MM.1S (cell line): Measurements from ENCODE around the gene LOC128125822.

Source experiments
- DNase-seq: peaks from one replicate; pipeline ENCODE4 v3.0.0-alpha.2; 2015
- H2AFZ ChIP-seq: fragments of 300-600 bp; sonication (generic); 2 replicates; pipeline ENCODE4 v1.6.0; 2016; ENCODE audit warnings: antibody characterized with exemption, low read length
- H3F3A ChIP-seq: fragments of 300-600 bp; sonication (generic); 2 replicates; pipeline ENCODE4 v1.6.1; 2016; ENCODE audit warnings: mild to moderate bottlenecking, antibody characterized with exemption, low read length, moderate library complexity, mixed read lengths; ENCODE audit not compliant: insufficient read depth
- H3K27ac ChIP-seq: fragments of 300-600 bp; sonication (generic); 2 replicates; pipeline ENCODE4 v1.5.1; 2016; ENCODE audit warnings: mild to moderate bottlenecking, low read length
- H3K27me3 ChIP-seq: fragments of 300-600 bp; sonication (generic); replicated peaks from 2 replicates; pipeline ENCODE4 v1.6.0; 2016; ENCODE audit warnings: low read length; ENCODE audit not compliant: insufficient read depth
- H3K36me3 ChIP-seq: fragments of 300-600 bp; sonication (generic); replicated peaks from 2 replicates; pipeline ENCODE4 v1.6.1; 2016; ENCODE audit warnings: mild to moderate bottlenecking, low read length, mixed read lengths; ENCODE audit not compliant: insufficient read depth
- H3K4me1 ChIP-seq: fragments of 300-600 bp; sonication (generic); 2 replicates; pipeline ENCODE4 v1.6.1; 2016; ENCODE audit warnings: low read length, mixed read lengths
- H3K4me2 ChIP-seq: fragments of 300-600 bp; sonication (generic); 2 replicates; pipeline ENCODE4 v1.6.0; 2016; ENCODE audit warnings: low read depth, low read length
- H3K4me3 ChIP-seq: fragments of 300-600 bp; sonication (generic); 2 replicates; pipeline ENCODE4 v1.5.1; 2016; ENCODE audit warnings: low read length, mixed read lengths
- H3K79me2 ChIP-seq: fragments of 300-600 bp; sonication (generic); 2 replicates; pipeline ENCODE4 v1.6.1; 2016; ENCODE audit warnings: mixed run types, low read length, mixed read lengths
- H3K9ac ChIP-seq: fragments of 300-600 bp; sonication (generic); 2 replicates; pipeline ENCODE4 v1.6.1; 2016; ENCODE audit warnings: low read length, mixed read lengths
- H3K9me2 ChIP-seq: fragments of 300-600 bp; sonication (generic); replicated peaks from 2 replicates; pipeline ENCODE4 v1.6.1; 2016; ENCODE audit warnings: mild to moderate bottlenecking, low read length, mixed read lengths; ENCODE audit not compliant: insufficient read depth
- H3K9me3 ChIP-seq: fragments of 300-600 bp; sonication (generic); replicated peaks from 2 replicates; pipeline ENCODE4 v1.6.1; 2016; ENCODE audit warnings: mild to moderate bottlenecking, low read length, mixed read lengths; ENCODE audit not compliant: insufficient read depth
- H4K20me1 ChIP-seq: fragments of 300-600 bp; sonication (generic); 2 replicates; pipeline ENCODE4 v1.6.1; 2016; ENCODE audit warnings: mild to moderate bottlenecking, low read length, moderate library complexity, mixed read lengths; ENCODE audit not compliant: insufficient read depth
- EZH2 ChIP-seq: fragments of 300-600 bp; sonication (generic); optimal IDR thresholded peaks from 2 replicates; pipeline ENCODE3; 2017; ENCODE audit warnings: low read depth, mild to moderate bottlenecking, antibody characterized with exemption, low read length, mixed read lengths
- EZH2phosphoT487 ChIP-seq: fragments of 300-600 bp; sonication (generic); IDR thresholded peaks from 2 replicates; pipeline ENCODE4 v1.6.1; 2018; ENCODE audit warnings: antibody characterized with exemption, low read length
- TF ChIP-seq, protein P1 (sequence below): fragments of 300-600 bp; sonication (generic); IDR thresholded peaks from 2 replicates; pipeline ENCODE4 v1.5.1; 2016; ENCODE audit warnings: antibody characterized with exemption, low read length, mixed read lengths

LOC128125822 gene

GRCh38 chr6:63615590-63615989 is 43.3 kb downstream of the LOC128125822 start:
- Histone ChIP-seq H3F3A (no peaks in the 10 kb centered on the region), H4K20me1 (no peaks in the 10 kb centered on the region), H2AFZ (no peak overlapping the region), H3K79me2 (no peaks in the 10 kb centered on the region), H3K9me2 (no peaks in the 10 kb centered on the region), H3K36me3 (no peaks in the 10 kb centered on the region), H3K4me3 (no peak overlapping the region), H3K27ac (no peak overlapping the region), H3K27me3 (no peaks in the 10 kb centered on the region), H3K9ac (no peak overlapping the region), H3K4me2 (no peak overlapping the region), H3K4me1 (no peaks in the 10 kb centered on the region), H3K9me3 (no peaks in the 10 kb centered on the region)
- DNase-seq, result no peak
- TF ChIP-seq EZH2, result no peak
- TF ChIP-seq, protein P1, sequence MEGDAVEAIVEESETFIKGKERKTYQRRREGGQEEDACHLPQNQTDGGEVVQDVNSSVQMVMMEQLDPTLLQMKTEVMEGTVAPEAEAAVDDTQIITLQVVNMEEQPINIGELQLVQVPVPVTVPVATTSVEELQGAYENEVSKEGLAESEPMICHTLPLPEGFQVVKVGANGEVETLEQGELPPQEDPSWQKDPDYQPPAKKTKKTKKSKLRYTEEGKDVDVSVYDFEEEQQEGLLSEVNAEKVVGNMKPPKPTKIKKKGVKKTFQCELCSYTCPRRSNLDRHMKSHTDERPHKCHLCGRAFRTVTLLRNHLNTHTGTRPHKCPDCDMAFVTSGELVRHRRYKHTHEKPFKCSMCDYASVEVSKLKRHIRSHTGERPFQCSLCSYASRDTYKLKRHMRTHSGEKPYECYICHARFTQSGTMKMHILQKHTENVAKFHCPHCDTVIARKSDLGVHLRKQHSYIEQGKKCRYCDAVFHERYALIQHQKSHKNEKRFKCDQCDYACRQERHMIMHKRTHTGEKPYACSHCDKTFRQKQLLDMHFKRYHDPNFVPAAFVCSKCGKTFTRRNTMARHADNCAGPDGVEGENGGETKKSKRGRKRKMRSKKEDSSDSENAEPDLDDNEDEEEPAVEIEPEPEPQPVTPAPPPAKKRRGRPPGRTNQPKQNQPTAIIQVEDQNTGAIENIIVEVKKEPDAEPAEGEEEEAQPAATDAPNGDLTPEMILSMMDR, result no peak
- no peak for TF ChIP-seq EZH2phosphoT487
